HG03135 (cell line): ENCODE results near the gene KIAA1958.
"Not testable (repeated sequence)": the region's sequence is repeated elsewhere in the genome, so short reads cannot be mapped to it uniquely, and the experiment has no call there.

Source experiments
- ATAC-seq: cut with Tn5 transposase; IDR thresholded peaks from one replicate; pipeline ENCODE4 v1.9.1; 2021; ENCODE audit warnings: mild to moderate bottlenecking, moderate library complexity; ENCODE audit not compliant: unreplicated experiment

The KIAA1958 gene

GRCh38 chr9:112655668-112656067, 169.0 kb downstream of the KIAA1958 start:
- no peak for ATAC-seq

- no peak for ATAC-seq
Measured at GRCh38 chr9:112659906-112660305, 173.3 kb downstream of the KIAA1958 start.

GRCh38 chr9:112663681-112664080, 177.1 kb downstream of the KIAA1958 start:
- ATAC-seq = no peak

GRCh38 chr9:112664531-112664930, 177.9 kb downstream of the KIAA1958 start:
- no peak for ATAC-seq

GRCh38 chr9:112665347-112665746, 178.7 kb downstream of the KIAA1958 start:
- ATAC-seq = no peak

GRCh38 chr9:112669326-112669725, 182.7 kb downstream of the KIAA1958 start:
- no peak for ATAC-seq

- no peak for ATAC-seq
Measured at GRCh38 chr9:112670991-112671625, 184.5 kb downstream of the KIAA1958 start.

- ATAC-seq = not testable (repeated sequence)
Measured at GRCh38 chr9:112673221-112673620, 186.6 kb downstream of the KIAA1958 start.

GRCh38 chr9:112677040-112677439, 190.4 kb downstream of the KIAA1958 start:
- ATAC-seq = no peak

GRCh38 chr9:112680731-112681402, 194.2 kb downstream of the KIAA1958 start:
- ATAC-seq = no peak

GRCh38 chr9:112689161-112689740, 202.6 kb downstream of the KIAA1958 start:
- no peak for ATAC-seq

- ATAC-seq = no peak
Measured at GRCh38 chr9:112694706-112695555, 208.3 kb downstream of the KIAA1958 start.

- ATAC-seq = no peak
Measured at GRCh38 chr9:112696461-112696860, 209.8 kb downstream of the KIAA1958 start.

GRCh38 chr9:112699230-112699629, 212.6 kb downstream of the KIAA1958 start:
- ATAC-seq = peak; percentile 81

- ATAC-seq = no peak
Measured at GRCh38 chr9:112700085-112700484, 213.5 kb downstream of the KIAA1958 start.

GRCh38 chr9:112703304-112703703, 216.7 kb downstream of the KIAA1958 start:
- ATAC-seq = no peak

GRCh38 chr9:112705768-112706427, 219.3 kb downstream of the KIAA1958 start:
- ATAC-seq = no peak

- no peak for ATAC-seq
Measured at GRCh38 chr9:112711050-112711689, 224.5 kb downstream of the KIAA1958 start.

GRCh38 chr9:112712678-112713077, 226.1 kb downstream of the KIAA1958 start:
- no peak for ATAC-seq

- peak; percentile 96 for ATAC-seq
Measured at GRCh38 chr9:112717661-112718331, 231.2 kb downstream of the KIAA1958 start, which contains the start of gene INIP. INIP (minus strand) TSS chr9:112718117; CDS start chr9:112716485, 1,632 bp downstream.
